Right lung (tissue), 5 donors: ENCODE measurements around the gene NOS1AP. TPM values are rescaled to one million over a fixed set of nuclear protein-coding genes. Genes with fewer than 3 reads are reported as not detected.
A peak's percentile ranks its signal among the peaks of the same experiment; 100 is the strongest.
"Not testable (repeated sequence)": the region's sequence is repeated elsewhere in the genome, so short reads cannot be mapped to it uniquely, and the experiment has no call there.

ENCODE experiments used
- DNase-seq, 2 donors: peaks; one replicate each; pipeline ENCODE4 v3.0.0-alpha.2; 2013
- polyA plus RNA-seq, 5 donors: library from polyadenylated mRNA; unstranded; fragments of 120-200 nt; gene quantifications; one replicate each; pipeline versions ENCODE4 v1.2.1 to v1.2.3, GENCODE V29; 2013; ENCODE audit warnings: inconsistent platforms in 1 of 5, low replicate concordance in 1 of 5; ENCODE audit not compliant: insufficient read length in 5 of 5, insufficient read depth in 1 of 5

The NOS1AP gene
- polyA plus RNA-seq, 5 donors: 2.0 to 3.2 (median 2.8) TPM

DNA sequence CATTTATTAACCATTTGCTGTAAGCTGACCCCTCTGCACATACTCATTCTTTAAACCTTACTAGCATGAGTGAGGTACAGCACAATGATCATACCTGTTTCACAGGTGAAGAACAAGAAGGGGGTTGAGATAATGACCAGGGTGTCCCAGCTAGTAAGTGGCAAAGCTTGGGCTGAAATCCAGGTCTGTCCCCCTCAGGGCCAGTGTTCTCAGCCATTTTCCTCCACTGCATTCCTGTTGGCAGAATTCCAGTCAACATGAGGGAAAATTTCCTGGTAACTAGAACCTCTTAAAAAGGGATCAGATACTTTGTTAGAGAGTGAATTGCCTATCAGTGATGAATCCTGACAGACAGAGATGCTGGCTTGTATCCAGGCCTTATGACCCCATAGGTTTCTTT is 259.0 kb downstream of the NOS1AP start:
- DNase-seq: peak in 1 of 2 donors; percentile 2

GRCh38 chr1:162329826-162330225 is 260.3 kb downstream of the NOS1AP start:
- no peak for DNase-seq

DNA sequence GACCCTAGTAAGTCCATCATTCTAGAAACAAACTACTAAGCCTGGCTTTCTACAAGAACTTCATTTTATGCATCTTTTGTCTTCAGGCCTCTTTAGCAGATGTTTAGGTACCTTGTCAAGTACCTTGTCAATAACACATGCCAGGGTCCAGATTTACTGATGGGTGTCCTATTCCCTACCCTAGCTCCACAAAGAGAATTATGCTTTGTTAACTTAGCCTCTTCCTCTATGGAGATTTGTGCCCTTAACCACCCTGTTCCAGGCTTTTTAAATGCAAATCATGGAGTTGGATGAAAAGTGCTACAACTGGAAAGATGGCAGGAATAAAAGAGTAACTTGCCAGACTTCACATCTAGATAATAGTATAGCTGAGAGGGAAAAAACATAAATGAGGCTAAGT is 264.5 kb downstream of the NOS1AP start:
- DNase-seq: no peak

DNA sequence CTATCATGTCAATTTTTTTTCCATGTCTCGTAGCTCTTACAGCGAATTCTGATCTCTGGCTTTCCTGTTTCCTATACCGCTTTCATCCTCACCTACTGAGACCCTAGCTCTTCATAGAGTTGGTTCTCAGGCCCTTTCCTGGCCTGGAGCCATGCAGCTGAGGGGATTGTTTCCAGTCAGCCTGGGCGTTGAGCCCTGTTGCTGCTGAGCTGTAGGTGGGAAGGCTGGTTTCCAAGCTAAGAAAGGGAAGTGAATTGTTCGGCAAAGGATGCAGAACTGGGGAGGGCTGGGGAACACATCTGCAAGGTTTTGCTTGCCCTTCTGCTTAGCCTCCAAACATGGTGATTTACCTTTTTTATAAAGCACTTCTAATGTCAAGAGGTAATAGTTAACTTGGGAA is 265.6 kb downstream of the NOS1AP start:
- peak; percentile 20 to 21 for DNase-seq

DNA sequence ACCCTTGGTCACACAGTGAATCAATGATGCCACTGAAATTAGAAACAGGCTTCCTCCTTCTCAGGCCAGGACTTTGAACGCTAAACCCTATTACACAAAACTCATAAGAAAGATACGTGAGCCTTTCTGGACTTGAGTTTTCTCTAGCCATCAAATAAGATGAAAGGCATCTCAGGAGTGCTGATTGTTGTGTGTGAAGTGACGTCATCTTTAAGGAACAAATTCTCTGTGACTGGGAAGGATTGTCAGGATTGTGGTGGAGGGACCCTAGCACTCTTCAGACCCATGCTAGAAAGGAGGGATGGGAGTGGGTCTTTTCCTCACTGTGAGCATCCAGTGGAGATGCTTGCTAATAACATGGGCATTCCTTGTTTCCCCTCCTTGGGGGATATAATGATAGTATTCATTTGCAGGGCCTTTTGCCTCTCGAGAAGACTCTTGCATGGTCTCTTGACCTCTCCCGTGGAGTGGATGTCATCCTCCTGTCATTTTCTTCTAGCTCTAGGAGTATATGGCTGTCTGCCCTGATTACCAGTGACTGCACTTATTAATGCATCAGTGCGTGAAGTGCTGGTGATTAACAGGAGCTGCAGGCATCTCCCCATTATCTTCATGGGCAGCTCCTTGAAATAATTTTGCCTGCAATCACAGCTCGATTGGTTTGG is 267.3 kb downstream of the NOS1AP start:
- DNase-seq: no peak

DNA sequence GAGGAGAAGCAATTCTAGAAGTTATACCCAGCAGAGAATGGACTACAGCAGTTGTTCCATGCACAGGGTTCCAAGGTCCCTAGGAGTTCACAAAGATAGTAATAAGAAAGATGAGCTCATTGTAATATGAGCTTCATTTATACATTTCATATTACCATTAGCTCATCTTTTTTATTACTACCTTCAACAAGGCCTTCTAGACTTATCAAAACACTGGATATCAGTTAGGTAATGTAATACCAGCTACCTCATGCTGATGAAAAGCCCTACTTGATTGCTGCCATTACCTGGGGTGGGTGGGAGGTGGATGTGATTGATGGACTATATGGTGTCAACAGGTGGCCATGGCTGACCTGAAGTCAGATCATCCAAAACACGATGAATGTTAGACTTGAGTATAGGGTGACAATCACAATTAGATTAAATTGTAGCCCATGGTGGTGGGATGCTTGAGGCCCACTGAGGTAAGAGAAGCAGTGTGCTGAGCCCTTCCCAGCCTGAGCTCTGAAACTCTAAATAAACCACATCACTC is 273.0 kb downstream of the NOS1AP start:
- DNase-seq: no peak

GRCh38 chr1:162343470-162343869 is 274.0 kb downstream of the NOS1AP start:
- no peak for DNase-seq

DNA sequence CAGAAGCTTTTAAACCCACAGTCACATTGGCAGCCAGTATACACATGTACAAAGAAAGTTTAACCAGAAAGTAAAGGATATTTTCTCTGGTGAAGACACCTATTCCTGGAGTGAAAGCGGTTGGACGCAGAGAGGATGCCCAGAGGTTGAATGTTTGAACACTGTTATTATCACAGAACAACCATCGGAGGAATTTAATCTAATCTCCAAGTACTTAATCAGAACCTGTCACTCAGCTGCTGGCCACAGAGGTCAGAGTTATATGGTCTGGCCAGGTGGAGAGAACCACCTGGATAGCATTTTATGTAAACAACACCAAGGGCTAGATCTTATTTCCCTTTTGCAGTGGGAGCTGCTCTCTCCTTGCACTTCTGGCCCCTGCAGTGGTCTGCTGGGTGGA is 277.8 kb downstream of the NOS1AP start:
- DNase-seq: no peak

DNA sequence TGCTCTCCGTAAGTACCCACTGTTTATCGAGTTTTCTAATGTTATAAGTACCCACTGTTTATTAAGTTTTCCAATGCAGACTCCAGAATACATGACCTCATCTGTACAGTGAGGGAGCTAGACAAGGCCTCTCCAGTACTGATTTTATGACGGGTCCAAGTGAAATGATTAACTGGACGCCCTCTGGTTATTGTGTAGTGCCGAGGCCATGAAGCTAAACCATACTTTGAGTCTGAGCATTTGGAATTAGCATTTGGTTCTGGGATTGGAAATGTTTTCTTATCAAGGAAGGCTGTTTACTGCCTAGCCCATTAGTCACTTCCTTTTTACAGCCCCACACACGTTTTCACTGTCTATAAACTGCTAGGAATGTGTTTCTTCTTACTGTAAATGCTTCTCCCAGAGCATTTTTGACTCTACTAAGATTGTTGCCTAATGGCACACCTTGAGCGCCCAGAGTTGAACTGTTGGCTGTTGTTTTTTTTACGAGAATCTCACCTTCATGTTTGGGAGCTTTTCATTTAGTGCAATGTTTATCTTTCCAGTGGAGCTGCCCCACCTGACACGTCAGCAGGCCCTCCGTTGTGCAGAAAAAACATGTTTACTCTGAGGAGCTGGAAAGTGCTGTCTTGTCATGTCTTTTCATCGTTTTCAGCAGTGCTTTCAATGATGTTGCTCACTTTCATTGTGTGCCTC is 280.3 kb downstream of the NOS1AP start:
- no peak for DNase-seq

- no peak for DNase-seq
Observed at GRCh38 chr1:162351246-162351842, 281.9 kb downstream of the NOS1AP start.

GRCh38 chr1:162351874-162352273 is 282.4 kb downstream of the NOS1AP start:
- DNase-seq: not testable (repeated sequence)

DNA sequence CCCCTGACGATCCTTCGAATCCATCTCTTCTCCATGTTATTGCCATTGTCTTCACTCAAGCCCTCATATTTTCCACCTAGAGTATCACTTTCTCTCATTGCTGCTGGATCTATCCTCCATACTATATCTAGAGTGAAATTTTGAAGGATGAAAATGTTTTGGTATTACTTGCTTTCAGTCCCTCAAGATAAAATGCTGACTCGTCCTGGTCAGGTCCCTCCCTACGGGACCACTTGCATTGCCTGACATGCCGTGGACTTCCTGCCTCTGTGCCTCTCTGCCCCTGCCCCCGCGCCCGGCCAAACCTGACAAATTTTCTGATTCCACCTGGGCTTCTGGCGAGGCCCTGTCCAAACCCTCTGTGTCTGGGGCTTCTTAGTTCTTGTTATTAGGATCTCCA is 283.6 kb downstream of the NOS1AP start:
- DNase-seq: no peak

DNA sequence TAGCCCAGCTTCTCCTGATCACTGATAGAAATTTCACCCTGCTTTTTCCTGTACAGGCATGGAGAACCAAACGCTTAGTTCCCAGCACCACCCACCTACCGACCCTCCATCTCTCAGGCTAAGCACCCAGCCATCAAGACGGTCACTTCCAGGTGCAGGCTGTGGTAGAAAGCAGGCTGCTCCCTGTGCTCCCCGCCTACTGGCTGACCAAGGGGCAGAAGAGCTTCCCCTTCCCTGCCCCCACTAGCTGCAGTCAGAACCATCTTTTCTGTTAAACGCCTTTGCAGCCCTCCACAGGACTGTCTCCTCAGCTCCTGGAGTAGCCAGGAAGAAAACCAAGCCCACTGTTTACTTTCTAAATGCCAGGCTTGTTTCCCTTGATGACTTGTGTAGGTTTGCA is 284.2 kb downstream of the NOS1AP start:
- DNase-seq: no peak

GRCh38 chr1:162357681-162358266 is 288.3 kb downstream of the NOS1AP start:
- DNase-seq: peak in 1 of 2 donors; percentile 3

DNA sequence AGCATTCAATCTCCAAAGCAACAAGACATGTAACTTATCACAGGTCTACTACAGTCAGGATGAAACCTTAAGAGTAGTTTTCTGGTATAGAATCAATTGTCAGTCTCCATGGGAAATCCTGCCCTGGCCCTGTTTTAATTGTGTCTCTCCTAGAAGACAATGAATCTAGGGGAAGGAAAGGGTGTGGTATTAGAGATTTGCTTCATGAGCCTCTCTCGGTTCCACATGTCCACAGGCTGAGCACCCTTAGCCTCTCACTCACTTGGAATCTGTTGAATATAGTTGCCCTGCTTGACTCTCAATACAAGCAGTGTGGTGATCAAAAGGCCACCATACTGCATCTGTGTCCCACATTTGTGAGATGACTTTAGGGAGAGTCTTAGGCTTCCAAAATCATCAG is 289.4 kb downstream of the NOS1AP start:
- no peak for DNase-seq

GRCh38 chr1:162359523-162360236 is 290.2 kb downstream of the NOS1AP start:
- DNase-seq: no peak

DNA sequence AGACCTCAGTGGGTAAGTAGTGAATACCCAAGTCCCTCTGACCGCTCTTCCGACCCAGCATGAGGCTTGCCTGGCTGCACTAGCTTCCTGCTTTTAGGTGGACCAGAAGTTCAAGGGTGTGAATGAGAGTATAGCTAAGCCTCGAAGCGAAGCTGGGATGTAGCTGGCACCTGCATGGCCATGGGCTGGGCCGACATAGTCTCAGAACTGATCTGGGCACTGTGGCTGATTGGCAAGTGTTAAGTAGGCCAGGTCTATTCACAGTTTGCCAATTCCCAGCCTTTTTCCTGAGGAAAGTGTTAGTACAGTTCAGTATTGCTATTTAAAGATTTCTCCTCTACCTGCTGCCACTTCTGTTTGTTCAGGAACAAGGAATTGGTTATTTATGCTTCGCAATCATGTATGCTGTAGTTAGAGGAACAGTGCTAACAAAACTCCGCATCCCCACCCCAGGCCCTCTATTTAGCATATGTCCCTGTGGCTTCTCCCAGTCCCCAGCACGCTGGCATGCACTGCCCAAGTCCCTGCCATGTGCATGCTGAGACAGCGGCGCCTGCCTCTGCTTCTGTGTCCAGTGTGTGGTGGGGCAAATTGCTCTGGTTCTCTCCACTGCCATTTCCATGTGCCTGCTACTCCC is 290.9 kb downstream of the NOS1AP start:
- no peak for DNase-seq

DNA sequence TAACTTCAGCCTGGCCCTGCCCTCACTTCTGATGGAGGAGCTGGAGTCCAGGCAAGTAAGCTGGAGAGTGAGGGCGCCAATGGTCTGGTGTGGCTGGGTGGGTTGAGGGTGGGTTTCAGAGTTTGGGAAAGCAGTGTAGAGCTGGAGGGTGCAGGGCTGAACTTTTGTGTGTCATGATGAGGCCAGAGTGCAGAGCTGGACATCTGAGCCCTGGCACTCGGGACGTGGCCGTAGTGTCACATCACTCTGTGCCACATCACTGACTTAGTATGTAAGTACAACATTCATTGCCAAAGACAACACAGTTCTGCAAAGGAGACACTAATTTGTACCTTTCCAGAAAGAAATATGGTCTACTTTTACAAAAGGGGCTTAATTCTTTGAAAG is 291.4 kb downstream of the NOS1AP start:
- no peak for DNase-seq

DNA sequence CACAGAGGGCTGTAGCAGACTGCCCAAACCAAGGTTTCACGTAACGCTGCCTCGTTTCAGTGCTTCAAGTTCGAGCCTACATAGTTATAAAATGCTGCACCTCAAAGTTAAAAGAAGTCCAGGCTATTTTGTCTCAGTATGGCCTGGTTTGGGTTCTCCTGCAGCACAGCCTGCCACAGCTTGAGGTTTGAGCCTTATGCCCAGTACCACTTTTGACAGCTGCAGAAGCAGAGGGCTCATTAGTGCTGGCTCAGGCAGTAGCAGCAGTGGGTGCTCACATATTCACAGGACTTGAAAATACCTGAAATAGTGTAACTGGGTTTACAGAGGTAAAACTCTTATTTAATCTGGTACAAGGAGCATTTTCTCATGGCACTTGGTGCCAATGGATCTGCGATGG is 291.9 kb downstream of the NOS1AP start:
- no peak for DNase-seq

GRCh38 chr1:162363823-162364222 is 294.3 kb downstream of the NOS1AP start:
- no peak for DNase-seq

- no peak for DNase-seq
Observed at GRCh38 chr1:162364498-162364897, 295.0 kb downstream of the NOS1AP start.
